ENCODE results near the gene CLPTM1.

GRCh38 chr19:44955505-44956439 is 592 bp downstream of the CLPTM1 start:
- TF ChIP-seq TAF1 (IDR thresholded peaks at IDR 0.05; ENCODE audit: borderline replicate concordance, insufficient read depth, low read length) = no peak
- no peak for TF ChIP-seq REST (IDR thresholded peaks at IDR 0.05; ENCODE audit: insufficient read depth in 1 of 2, low read depth in 2 of 2, low read length in 2 of 2)
- TF ChIP-seq POLR2AphosphoS5 (IDR thresholded peaks at IDR 0.05; ENCODE audit: low read depth, low read length) = no peak
- TF ChIP-seq FOXP2 (optimal IDR thresholded peaks at IDR 0.05; ENCODE audit: borderline replicate concordance, extremely low read depth, extremely low read length, insufficient read depth) = no peak
